Measurements from ENCODE around the gene PHYHIPL. TPM values are rescaled to one million over a fixed set of nuclear protein-coding genes. Genes with fewer than 3 reads are reported as not detected.

The PHYHIPL gene
- total RNA-seq, 4 donors from 2014 or later = not detected

GRCh38 chr10:59180689-59181270 is 4.3 kb downstream of the PHYHIPL start:
- no peak for TF ChIP-seq CTCF (IDR thresholded peaks at IDR 0.05)
- ATAC-seq (ENCODE audit: low FRiP score) (no peak), DNase-seq (ENCODE audit: low spot score) (no peak)

GRCh38 chr10:59181668-59182067 is 5.2 kb downstream of the PHYHIPL start:
- no peak for TF ChIP-seq CTCF (IDR thresholded peaks at IDR 0.05)
- ATAC-seq (ENCODE audit: low FRiP score) (no peak), DNase-seq (ENCODE audit: low spot score) (no peak)

GRCh38 chr10:59190332-59190731 is 13.9 kb downstream of the PHYHIPL start:
- no peak for DNase-seq (ENCODE audit: low spot score)
- no peak for ATAC-seq (ENCODE audit: low FRiP score)
- TF ChIP-seq CTCF (IDR thresholded peaks at IDR 0.05) = no peak

- DNase-seq (ENCODE audit: low spot score) (no peak), ATAC-seq (ENCODE audit: low FRiP score) (no peak)
- TF ChIP-seq CTCF (IDR thresholded peaks at IDR 0.05) = no peak
These were observed 29.8 kb downstream of the PHYHIPL start for GRCh38 chr10:59206204-59206720.

GRCh38 chr10:59212301-59212798 is 35.9 kb downstream of the PHYHIPL start:
- no peak for ATAC-seq (ENCODE audit: low FRiP score)
- no peak for TF ChIP-seq CTCF (IDR thresholded peaks at IDR 0.05)

GRCh38 chr10:59214160-59214559 is 37.7 kb downstream of the PHYHIPL start:
- TF ChIP-seq CTCF (IDR thresholded peaks at IDR 0.05) = no peak
- ATAC-seq (ENCODE audit: low FRiP score) (no peak), DNase-seq (ENCODE audit: low spot score) (no peak)

More at GRCh38 chr10:59212301-59212798, 35.9 kb downstream of the PHYHIPL start:
- DNase-seq (ENCODE audit: low spot score) = no peak

All from omental fat pad (tissue), 4 donors.